DMS153 (cell line): ENCODE results near the gene CYSRT1.
A peak's percentile ranks its signal among the peaks of the same experiment; 100 is the strongest.
"Not testable (repeated sequence)": the region's sequence is repeated elsewhere in the genome, so short reads cannot be mapped to it uniquely, and the experiment has no call there.

Experiments used
- DNase-seq: peaks from one replicate; lab custom pipeline; 2025; lab: John Stamatoyannopoulos, UW

Gene CYSRT1

GRCh38 chr9:137237759-137238726 lies 13.1 kb downstream of the CYSRT1 start:
- DNase-seq = peak; percentile 81

DNA sequence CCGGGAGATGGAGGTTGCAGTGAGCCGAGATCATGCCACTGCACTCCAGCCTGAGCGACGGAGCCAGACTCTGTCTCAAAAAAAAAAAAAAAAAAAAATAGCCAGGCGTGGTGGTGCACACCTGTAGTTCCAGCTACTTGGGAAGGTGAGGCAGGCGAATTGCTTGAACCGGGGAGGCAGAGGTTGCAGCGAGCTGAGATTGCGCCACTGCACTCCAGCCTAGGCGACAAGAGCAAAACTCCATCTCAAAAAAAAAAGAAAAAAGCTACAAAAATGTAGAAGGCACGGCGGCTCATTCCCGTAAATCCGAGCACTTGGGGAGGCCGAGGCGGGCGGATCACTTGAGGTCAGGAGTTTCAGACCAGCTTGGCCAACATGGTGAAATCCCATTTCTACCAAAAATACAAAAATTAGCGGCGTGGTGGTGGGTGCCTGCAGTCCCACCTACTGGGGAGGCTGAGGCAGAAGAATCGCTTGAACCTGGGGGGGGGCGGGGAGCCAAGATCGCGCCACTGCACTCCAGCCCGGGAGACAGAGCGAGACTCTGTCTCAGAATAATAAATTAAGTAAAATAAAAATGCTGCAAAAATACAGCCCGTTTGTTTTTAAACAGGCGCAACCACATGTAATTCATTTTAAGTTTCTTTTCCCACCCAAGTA lies 14.7 kb downstream of the CYSRT1 start:
- not testable (repeated sequence) for DNase-seq

DNA sequence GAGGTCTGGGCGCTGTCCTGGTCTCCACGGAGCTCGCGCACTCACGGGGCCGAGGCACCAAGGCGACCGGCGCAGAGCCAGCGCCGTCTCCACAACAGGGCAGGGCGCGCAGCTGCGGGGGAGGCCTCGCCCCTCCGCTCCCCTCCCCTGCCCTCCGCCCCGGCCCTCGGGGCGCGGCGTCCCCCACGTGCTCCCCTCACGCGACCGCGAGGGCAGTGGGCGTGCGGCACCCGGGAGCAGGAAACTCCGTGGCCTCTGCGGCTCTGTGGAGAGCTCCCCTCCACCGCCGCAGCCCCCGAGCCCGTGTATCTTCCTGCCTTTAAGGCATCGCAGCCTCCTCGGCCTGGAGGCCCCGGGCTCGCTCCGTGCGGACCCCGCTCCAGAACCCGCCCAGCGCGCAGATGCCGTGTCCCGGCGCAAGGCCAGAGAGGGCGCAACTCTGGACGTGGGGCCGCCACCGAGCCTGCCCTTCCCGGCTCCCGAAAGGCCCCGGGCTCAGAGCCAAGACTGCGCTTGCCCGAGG lies 15.4 kb downstream of the CYSRT1 start:
- peak; percentile 37 for DNase-seq

DNA sequence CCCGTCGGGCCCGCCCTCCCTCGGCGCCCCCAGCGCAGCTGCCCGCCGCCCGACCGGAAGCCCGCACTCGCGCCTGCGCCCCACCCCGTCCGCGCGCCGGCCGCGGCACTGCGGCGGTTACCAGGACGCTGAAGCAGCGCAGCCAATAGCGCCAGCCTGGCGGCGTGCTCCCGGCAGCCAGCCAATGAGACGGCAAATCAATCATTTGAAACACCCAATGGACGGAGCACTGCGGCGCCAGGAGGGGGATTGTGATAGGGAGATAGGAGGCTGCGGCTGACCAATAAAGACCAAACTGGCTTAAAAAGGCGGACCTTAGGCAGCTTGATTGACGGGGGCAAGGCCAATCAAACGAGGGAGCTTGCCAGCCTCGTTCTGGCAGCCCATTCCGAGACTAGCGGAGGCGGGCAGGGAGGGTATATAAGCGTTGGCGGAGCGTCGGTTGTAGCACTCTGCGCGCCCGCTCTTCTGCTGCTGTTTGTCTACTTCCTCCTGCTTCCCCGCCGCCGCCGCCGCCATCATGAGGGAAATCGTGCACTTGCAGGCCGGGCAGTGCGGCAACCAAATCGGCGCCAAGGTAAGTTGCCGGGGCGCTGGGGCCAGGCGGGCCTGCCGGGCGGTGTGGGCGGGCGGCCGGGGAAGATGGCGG lies 16.0 kb downstream of the CYSRT1 start, which contains the start of gene TUBB4B:
Gene TUBB4B, plus strand, starts transcription at position 447 of the 649 bp plus-strand sequence. Its CDS starts 74 bp downstream, at position 521.
- peak; percentile 100 for DNase-seq

GRCh38 chr9:137241490-137242268 lies 16.7 kb downstream of the CYSRT1 start:
- DNase-seq = no peak

GRCh38 chr9:137242269-137243203 lies 17.6 kb downstream of the CYSRT1 start:
- DNase-seq = no peak

GRCh38 chr9:137243266-137243625 lies 18.3 kb downstream of the CYSRT1 start:
- not testable (repeated sequence) for DNase-seq

DNA sequence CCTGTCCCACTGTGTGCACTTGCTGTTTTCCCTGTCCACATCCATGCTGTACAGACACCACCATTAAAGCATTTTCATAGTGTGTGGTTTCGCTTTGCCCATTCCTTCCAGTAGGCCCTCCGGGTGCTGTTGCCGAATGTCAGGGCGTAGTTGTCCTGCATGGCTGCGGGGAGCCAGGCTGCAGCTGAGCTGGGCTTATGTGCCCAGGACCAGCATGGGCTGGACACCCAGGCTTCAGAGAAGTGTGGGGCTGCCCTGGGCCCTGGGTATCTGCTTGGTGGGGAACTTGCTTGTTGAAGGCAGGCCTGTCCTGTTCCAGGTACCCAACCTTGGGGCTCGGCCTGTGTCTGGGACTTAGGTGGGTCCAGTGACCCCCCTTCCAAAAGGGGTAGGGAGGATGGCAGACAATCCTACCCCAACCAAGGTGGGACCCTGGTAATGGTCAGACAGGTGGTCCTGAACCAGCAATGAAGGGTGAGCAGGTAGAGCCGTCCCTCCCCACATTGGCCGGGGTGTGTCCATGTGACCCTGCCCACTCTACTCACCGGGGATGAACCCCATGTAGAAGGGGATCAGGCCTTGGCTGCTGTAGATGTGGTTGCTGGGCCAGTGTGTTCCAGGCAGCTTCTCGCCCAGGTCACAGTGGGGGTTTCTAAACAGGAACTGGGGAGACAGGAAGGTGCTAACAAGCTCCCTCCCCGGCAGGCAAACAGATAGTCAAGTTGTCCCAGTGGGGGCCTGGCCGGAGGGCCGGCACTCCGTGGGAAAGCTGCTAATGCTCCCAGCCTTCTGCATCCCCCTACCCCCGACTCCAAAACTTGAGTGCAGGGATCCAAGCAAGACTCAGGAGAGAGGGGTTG lies 18.9 kb downstream of the CYSRT1 start:
- DNase-seq = no peak

DNA sequence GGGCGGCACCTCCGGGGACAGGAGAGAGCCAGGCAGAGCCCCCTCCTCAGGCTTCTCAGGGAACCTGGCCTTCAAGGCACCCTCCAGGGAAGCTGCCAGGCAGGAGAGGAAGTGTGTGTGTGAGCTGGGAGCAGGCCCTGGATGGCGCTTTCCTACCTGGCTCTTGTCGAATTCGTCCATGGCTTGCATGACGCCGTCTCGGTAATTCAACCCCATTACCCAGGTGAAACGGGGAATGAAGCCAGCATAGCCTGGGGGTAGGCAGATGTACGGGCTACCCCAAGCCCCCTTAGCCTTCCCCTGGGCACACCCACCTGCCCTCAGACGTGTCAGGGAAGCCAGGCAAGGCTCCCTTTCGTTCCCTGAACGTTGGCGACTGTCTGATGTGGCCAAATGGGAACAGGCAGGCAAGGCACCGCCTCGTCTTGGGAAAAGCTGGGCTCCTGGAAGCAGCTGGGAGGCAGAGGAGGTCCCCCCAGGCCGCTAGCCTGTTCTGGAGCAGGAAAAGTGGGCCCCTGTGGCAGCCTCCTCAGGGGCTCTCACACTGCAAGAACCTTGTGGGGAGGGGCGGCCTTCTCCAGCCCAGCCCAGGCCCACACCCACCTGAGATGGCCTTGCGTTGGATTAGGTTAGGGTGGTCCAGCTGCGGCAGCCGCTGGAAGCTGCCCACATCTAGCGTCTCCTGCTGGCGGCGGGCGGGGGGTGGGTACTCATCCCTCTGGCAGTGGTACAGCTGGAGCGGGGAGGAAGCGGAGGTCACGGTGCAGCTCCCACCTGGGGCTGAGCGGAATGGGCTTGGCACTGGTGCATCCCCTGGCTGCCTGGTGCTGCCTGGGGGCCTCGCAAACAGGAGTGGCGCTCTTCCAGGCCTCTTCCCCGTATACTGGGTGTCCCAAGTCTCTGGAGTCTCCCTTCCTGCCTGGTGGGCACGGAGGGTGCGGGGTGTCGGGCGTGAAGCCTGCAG lies 19.8 kb downstream of the CYSRT1 start:
- no peak for DNase-seq

GRCh38 chr9:137245450-137246421 lies 20.8 kb downstream of the CYSRT1 start:
- no peak for DNase-seq

DNA sequence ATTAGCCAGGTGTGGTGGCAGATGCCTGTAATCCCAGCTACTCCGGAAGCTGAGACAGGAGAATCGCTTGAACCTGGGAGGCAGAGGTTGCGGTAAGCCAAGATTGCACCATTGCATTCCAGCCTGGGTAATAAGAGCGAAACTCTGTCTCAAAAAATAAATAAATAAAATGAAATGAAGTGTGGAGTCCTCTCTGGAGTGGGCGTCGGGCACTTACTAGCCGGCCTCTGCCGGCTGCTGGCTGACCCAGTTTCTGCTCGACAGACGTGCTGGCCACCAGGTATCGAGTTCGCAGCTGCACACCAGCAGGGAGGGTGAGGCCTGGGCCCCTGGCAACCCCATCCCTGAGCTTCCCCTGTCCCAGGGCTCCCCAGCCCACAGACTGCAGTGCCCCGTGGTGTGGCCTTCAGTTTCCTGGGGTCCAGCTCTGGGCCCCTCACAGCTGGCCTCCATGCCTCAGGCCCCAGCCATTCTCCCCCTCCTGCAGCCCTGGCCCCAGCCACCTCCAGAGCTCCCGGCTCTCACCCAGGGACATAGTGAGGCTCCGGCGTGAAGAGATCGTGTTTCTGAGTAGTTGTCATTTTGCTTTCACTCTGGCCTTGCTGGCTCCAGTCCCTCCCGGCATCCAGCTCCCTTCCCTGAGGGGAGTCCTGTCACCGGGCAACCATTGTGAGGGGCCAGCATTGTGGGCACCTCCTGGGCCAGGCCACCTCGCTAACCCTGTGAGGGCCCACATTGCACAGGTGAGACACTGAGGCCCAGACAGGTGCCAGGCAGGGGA lies 22.4 kb downstream of the CYSRT1 start:
- DNase-seq = no peak

DNA sequence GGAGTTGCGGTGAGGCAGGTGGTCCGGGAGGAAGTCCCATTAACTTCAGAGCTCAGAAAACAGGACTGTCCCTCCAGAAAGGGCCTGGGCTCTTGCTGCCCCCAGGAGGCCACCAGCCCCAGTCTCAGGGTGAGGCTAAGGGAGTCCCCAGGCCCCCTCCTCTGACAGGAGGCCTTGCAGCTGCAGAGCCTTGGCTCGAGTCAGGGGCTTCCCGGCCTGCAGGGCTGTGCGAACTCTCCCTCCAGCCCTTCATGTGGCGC lies 22.9 kb downstream of the CYSRT1 start:
- DNase-seq = no peak

DNA sequence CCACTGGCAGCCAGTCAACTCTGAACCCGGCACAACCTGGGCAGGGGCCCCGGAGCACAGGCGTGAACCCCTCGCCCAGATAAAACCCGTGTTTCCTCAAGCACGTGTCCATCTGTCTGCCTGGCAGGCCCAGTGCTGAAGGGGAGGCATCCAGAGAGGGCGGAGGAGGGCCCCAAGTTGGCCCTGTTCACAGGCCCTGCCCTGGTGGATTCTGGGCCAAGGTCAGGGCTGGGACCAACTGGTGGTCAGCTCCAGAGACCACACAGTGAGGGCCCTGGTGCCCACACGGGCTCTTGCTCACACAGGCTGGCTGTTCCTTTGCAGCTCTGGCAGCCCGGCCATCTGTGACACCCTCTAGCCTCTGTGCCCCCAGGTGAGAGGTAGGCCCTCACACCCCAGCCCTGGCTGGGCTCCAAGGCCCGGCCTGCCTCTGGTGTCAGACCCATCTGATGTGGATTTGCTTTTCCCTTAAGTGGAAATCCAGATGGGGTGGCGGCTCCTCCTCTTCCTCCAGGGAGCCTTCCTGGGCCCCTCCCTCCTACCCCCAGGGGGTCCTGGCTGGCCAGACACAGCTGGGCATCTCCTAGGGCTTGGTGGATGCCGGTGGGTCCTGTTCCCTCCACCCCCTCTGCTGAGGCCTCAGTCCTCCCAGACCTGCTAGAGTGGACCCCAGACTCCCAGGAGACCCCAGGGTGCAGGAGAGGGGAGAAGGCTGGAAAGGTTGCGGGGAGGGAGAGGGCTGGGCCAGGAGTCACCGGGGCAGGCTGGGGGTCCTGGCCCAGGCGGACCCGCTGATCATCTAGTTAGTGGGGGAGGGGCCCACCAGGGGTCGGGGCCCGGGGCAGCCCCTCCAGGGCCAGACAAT lies 25.6 kb downstream of the CYSRT1 start:
- DNase-seq = no peak

DNA sequence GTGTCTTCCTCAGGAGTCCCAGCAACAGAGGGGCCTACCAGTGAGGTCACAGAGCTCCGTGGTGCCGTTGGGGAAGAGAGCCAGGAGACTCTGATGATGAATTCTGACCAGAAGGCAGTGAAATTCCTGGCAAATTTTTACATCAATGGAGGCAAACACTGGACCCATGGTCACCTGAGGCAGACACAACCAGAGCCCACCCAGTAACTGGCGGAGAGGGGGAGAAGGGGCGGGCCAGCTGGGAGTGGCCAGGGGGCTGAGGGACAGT lies 26.2 kb downstream of the CYSRT1 start, which contains the start of gene STPG3:
Gene STPG3, plus strand, starts transcription at position 93 of the 268 bp plus-strand sequence. Its CDS starts 1 bp downstream, at position 94.
- no peak for DNase-seq

- no peak for DNase-seq
Observed at GRCh38 chr9:137251490-137252268, 26.7 kb downstream of the CYSRT1 start.
